HepG2 (cell line): ENCODE measurements around the gene COPZ1. TPM values are rescaled to one million over a fixed set of nuclear protein-coding genes. Genes with fewer than 3 reads are reported as not detected.

Experiments
- BHLHE40 ChIP-seq: IDR thresholded peaks from 2 replicates; pipeline ENCODE4 v1.6.1; 2011; ENCODE audit warnings: low read length, improper control_type of control experiment
- CHCHD3 ChIP-seq: sonication (generic); formaldehyde crosslinking; IDR thresholded peaks from 2 replicates; pipeline ENCODE4 v1.8.0; 2022; ENCODE audit warnings: mild to moderate bottlenecking, missing genetic modification reagents, moderate library complexity
- EP300 ChIP-seq, 3 experiments: sonication (generic) in 1 of 3; formaldehyde crosslinking in 1 of 3; IDR thresholded peaks; 2 replicates each; pipeline versions ENCODE4 v1.5.1 to v1.6.1; 2011 to 2020; ENCODE audit warnings: low read depth in 2 of 3, low read length in 2 of 3, borderline replicate concordance in 1 of 3, improper control_type of control experiment in 1 of 3, mild to moderate bottlenecking in 1 of 3, missing genetic modification reagents in 1 of 3, moderate library complexity in 1 of 3
- GATAD1 ChIP-seq: IDR thresholded peaks from 2 replicates; pipeline ENCODE4 v1.6.1; 2016; ENCODE audit warnings: missing genetic modification reagents, missing compliant biosample characterization
- GPN1 ChIP-seq: sonication (generic); formaldehyde crosslinking; IDR thresholded peaks from 2 replicates; pipeline ENCODE4 v1.5.1; 2020; ENCODE audit warnings: missing genetic modification reagents, borderline replicate concordance
- PHB2 ChIP-seq: fragments of 450-650 bp; IDR thresholded peaks from 2 replicates; pipeline ENCODE4 v1.6.1; 2018; ENCODE audit not compliant: partially characterized antibody
- SMC3 ChIP-seq: IDR thresholded peaks from 2 replicates; pipeline ENCODE4 v1.6.1; 2011; ENCODE audit warnings: low read length, improper control_type of control experiment
- STAT5B ChIP-seq: sonication (generic); formaldehyde crosslinking; IDR thresholded peaks from 2 replicates; pipeline ENCODE4 v1.4.0; 2020; ENCODE audit warnings: missing genetic modification reagents
- TP53 ChIP-seq: sonication (generic); formaldehyde crosslinking; conservative IDR thresholded peaks from 2 replicates; pipeline ENCODE4 v1.4.0; 2020; ENCODE audit warnings: missing genetic modification reagents
- YY1 ChIP-seq: IDR thresholded peaks from 2 replicates; pipeline ENCODE4 v1.6.1; 2011; ENCODE audit warnings: low read length, low read depth, moderate library complexity, mild to moderate bottlenecking; ENCODE audit not compliant: insufficient read depth, insufficient replicate concordance
- ZIK1 ChIP-seq: sonication (generic); formaldehyde crosslinking; IDR thresholded peaks from 2 replicates; pipeline ENCODE4 v1.5.0; 2020; ENCODE audit warnings: mild to moderate bottlenecking, low read depth, missing genetic modification reagents, borderline replicate concordance
- ZNF34 ChIP-seq: sonication (generic); formaldehyde crosslinking; IDR thresholded peaks from 2 replicates; pipeline ENCODE4 v1.4.0; 2020; ENCODE audit warnings: mild to moderate bottlenecking, missing genetic modification reagents, borderline replicate concordance
- polyA plus RNA-seq, 8 experiments: library from polyadenylated mRNA; depleted of rRNA in 3 of 8; stranded (reverse) in 7 of 8; unstranded in 1 of 8; fragments of >200 nt; fragmentation: Illumina TruSeq in 4 of 8; extraction: Trizol in 4 of 8; gene quantifications; 2 replicates each; pipeline versions ENCODE4 v1.2.1 to v1.2.3, GENCODE V29; 2011 to 2016; ENCODE audit warnings: low read depth in 4 of 8, missing spikeins in 1 of 8, mixed read lengths in 1 of 8; ENCODE audit not compliant: insufficient read depth in 1 of 8
- total RNA-seq, 5 experiments: library from RNA; depleted of rRNA; stranded (reverse); fragments of >200 nt; fragmentation: Illumina TruSeq; extraction: Trizol; gene quantifications; 2 replicates each; pipeline ENCODE4 v1.2.3, GENCODE V29; 2016; ENCODE audit warnings: low read depth in 1 of 5
- TF ChIP-seq, protein P1 (sequence below): sonication (generic); formaldehyde crosslinking; IDR thresholded peaks from 2 replicates; pipeline ENCODE4 v1.5.0; 2020; ENCODE audit warnings: missing genetic modification reagents, mild to moderate bottlenecking, borderline replicate concordance
- TF ChIP-seq, protein P2 (sequence below): IDR thresholded peaks from 2 replicates; pipeline ENCODE4 v1.6.1; 2016; ENCODE audit warnings: missing compliant biosample characterization, missing genetic modification reagents, borderline replicate concordance
- TF ChIP-seq, protein P3 (sequence below): sonication (generic); formaldehyde crosslinking; IDR thresholded peaks from 2 replicates; pipeline ENCODE4 v1.5.0; 2020; ENCODE audit warnings: mild to moderate bottlenecking, missing genetic modification reagents, borderline replicate concordance
- TF ChIP-seq, protein P4 (sequence below): sonication (generic); formaldehyde crosslinking; IDR thresholded peaks from 2 replicates; pipeline ENCODE4 v1.4.0; 2020; ENCODE audit warnings: missing genetic modification reagents, borderline replicate concordance

COPZ1 gene
- total and polyA plus RNA-seq, 2 of the 13 experiments (the other 11 are each of a cell fraction or from before 2014, with no cell fraction given) = 125 to 184 TPM

DNA sequence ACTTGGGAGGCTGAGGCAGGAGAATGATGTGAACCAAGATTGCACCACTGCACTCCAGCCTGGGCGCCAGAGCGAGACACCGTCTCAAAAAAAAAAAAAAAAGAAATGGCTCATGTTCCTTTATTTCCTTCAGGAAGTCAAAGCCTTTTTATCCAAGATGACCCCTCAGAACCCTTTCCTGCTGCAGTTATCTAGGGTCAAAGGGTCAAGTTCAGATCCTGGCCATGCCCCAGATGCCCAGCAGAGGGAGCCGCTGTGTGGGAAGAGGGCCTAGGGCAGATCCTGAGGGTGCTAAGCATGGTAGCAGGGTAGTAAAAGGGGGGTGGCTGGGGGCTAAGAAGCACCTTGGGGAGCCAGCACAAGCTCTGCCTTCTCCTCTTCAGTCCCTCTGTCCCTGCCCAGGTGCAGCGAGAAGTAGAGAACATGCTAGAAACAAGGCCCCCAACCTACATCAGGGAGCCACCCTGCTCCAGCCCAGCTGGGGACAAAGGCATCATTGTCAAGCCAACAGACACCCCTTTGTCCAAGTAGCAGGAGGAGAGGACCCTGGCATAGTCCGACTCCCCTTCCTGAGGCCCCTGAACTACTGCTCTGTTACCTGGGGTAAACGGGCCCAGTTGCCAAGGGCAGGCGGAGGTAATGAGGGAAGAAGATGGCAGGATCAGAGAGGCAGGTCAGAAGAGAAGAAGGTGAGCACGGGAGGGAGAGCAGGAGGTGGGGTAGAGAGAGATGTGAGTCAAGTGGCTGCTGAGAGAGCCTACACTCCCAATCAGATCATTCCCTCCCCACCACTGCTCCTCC is 30.6 kb upstream of the COPZ1 start (continued):
- no peak for TF ChIP-seq BHLHE40
- TF ChIP-seq GPN1 = no peak
- TF ChIP-seq PHB2 = no peak
- peak; percentile 45 to 70; a peak in 3 of 4 replicates for TF ChIP-seq EP300 (IDR thresholded peaks at IDR 0.05; ENCODE audit: low read depth in 2 of 2, low read length in 2 of 2)
- no peak for TF ChIP-seq EP300 (CRISPR knock-in tag; IDR thresholded peaks at IDR 0.05; ENCODE audit: borderline replicate concordance)
- peak; percentile 37; the same call in 1 of the 2 replicates for TF ChIP-seq GATAD1 (CRISPR knock-in tag)
- TF ChIP-seq, protein P1, sequence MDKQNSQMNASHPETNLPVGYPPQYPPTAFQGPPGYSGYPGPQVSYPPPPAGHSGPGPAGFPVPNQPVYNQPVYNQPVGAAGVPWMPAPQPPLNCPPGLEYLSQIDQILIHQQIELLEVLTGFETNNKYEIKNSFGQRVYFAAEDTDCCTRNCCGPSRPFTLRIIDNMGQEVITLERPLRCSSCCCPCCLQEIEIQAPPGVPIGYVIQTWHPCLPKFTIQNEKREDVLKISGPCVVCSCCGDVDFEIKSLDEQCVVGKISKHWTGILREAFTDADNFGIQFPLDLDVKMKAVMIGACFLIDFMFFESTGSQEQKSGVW (CRISPR knock-in tag) = no peak
- TF ChIP-seq ZNF34 (CRISPR knock-in tag) = no peak; the same call in 1 of the 2 replicates
- TF ChIP-seq, protein P2, sequence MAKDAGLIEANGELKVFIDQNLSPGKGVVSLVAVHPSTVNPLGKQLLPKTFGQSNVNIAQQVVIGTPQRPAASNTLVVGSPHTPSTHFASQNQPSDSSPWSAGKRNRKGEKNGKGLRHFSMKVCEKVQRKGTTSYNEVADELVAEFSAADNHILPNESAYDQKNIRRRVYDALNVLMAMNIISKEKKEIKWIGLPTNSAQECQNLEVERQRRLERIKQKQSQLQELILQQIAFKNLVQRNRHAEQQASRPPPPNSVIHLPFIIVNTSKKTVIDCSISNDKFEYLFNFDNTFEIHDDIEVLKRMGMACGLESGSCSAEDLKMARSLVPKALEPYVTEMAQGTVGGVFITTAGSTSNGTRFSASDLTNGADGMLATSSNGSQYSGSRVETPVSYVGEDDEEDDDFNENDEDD (CRISPR knock-in tag) = no peak
- no peak for TF ChIP-seq CHCHD3 (CRISPR knock-in tag)
- TF ChIP-seq, protein P3, sequence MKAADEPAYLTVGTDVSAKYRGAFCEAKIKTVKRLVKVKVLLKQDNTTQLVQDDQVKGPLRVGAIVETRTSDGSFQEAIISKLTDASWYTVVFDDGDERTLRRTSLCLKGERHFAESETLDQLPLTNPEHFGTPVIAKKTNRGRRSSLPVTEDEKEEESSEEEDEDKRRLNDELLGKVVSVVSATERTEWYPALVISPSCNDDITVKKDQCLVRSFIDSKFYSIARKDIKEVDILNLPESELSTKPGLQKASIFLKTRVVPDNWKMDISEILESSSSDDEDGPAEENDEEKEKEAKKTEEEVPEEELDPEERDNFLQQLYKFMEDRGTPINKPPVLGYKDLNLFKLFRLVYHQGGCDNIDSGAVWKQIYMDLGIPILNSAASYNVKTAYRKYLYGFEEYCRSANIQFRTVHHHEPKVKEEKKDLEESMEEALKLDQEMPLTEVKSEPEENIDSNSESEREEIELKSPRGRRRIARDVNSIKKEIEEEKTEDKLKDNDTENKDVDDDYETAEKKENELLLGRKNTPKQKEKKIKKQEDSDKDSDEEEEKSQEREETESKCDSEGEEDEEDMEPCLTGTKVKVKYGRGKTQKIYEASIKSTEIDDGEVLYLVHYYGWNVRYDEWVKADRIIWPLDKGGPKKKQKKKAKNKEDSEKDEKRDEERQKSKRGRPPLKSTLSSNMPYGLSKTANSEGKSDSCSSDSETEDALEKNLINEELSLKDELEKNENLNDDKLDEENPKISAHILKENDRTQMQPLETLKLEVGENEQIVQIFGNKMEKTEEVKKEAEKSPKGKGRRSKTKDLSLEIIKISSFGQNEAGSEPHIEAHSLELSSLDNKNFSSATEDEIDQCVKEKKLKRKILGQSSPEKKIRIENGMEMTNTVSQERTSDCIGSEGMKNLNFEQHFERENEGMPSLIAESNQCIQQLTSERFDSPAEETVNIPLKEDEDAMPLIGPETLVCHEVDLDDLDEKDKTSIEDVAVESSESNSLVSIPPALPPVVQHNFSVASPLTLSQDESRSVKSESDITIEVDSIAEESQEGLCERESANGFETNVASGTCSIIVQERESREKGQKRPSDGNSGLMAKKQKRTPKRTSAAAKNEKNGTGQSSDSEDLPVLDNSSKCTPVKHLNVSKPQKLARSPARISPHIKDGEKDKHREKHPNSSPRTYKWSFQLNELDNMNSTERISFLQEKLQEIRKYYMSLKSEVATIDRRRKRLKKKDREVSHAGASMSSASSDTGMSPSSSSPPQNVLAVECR = peak; percentile 66; the same call in 1 of the 2 replicates
- peak; percentile 61 for TF ChIP-seq YY1
- TF ChIP-seq STAT5B (CRISPR knock-in tag) = no peak
- TF ChIP-seq, protein P4, sequence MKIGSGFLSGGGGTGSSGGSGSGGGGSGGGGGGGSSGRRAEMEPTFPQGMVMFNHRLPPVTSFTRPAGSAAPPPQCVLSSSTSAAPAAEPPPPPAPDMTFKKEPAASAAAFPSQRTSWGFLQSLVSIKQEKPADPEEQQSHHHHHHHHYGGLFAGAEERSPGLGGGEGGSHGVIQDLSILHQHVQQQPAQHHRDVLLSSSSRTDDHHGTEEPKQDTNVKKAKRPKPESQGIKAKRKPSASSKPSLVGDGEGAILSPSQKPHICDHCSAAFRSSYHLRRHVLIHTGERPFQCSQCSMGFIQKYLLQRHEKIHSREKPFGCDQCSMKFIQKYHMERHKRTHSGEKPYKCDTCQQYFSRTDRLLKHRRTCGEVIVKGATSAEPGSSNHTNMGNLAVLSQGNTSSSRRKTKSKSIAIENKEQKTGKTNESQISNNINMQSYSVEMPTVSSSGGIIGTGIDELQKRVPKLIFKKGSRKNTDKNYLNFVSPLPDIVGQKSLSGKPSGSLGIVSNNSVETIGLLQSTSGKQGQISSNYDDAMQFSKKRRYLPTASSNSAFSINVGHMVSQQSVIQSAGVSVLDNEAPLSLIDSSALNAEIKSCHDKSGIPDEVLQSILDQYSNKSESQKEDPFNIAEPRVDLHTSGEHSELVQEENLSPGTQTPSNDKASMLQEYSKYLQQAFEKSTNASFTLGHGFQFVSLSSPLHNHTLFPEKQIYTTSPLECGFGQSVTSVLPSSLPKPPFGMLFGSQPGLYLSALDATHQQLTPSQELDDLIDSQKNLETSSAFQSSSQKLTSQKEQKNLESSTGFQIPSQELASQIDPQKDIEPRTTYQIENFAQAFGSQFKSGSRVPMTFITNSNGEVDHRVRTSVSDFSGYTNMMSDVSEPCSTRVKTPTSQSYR (CRISPR knock-in tag) = peak; percentile 38; the same call in 1 of the 2 replicates
- TF ChIP-seq ZIK1 = no peak
- TF ChIP-seq SMC3 = peak; percentile 94
- TF ChIP-seq TP53 (CRISPR knock-in tag) = no peak
